Measurements from ENCODE around the gene IL3.

Gene IL3

DNA sequence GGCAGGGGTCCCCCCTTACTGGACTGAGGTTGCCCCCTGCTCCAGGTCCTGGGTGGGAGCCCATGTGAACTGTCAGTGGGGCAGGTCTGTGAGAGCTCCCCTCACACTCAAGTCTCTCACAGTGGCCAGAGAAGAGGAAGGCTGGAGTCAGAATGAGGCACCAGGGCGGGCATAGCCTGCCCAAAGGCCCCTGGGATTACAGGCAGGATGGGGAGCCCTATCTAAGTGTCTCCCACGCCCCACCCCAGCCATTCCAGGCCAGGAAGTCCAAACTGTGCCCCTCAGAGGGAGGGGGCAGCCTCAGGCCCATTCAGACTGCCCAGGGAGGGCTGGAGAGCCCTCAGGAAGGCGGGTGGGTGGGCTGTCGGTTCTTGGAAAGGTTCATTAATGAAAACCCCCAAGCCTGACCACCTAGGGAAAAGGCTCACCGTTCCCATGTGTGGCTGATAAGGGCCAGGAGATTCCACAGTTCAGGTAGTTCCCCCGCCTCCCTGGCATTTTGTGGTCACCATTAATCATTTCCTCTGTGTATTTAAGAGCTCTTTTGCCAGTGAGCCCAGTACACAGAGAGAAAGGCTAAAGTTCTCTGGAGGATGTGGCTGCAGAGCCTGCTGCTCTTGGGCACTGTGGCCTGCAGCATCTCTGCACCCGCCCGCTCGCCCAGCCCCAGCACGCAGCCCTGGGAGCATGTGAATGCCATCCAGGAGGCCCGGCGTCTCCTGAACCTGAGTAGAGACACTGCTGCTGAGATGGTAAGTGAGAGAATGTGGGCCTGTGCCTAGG lies 13.0 kb downstream of the IL3 start, which contains the start of gene CSF2:
TSS of gene CSF2 (plus strand) at position 559 of the 783 bp plus-strand sequence. CDS start at position 594, 35 bp downstream.
- DNase-seq: no peak

DNA sequence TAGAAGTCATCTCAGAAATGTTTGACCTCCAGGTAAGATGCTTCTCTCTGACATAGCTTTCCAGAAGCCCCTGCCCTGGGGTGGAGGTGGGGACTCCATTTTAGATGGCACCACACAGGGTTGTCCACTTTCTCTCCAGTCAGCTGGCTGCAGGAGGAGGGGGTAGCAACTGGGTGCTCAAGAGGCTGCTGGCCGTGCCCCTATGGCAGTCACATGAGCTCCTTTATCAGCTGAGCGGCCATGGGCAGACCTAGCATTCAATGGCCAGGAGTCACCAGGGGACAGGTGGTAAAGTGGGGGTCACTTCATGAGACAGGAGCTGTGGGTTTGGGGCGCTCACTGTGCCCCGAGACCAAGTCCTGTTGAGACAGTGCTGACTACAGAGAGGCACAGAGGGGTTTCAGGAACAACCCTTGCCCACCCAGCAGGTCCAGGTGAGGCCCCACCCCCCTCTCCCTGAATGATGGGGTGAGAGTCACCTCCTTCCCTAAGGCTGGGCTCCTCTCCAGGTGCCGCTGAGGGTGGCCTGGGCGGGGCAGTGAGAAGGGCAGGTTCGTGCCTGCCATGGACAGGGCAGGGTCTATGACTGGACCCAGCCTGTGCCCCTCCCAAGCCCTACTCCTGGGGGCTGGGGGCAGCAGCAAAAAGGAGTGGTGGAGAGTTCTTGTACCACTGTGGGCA lies 13.8 kb downstream of the IL3 start:
- no peak for DNase-seq

DNA sequence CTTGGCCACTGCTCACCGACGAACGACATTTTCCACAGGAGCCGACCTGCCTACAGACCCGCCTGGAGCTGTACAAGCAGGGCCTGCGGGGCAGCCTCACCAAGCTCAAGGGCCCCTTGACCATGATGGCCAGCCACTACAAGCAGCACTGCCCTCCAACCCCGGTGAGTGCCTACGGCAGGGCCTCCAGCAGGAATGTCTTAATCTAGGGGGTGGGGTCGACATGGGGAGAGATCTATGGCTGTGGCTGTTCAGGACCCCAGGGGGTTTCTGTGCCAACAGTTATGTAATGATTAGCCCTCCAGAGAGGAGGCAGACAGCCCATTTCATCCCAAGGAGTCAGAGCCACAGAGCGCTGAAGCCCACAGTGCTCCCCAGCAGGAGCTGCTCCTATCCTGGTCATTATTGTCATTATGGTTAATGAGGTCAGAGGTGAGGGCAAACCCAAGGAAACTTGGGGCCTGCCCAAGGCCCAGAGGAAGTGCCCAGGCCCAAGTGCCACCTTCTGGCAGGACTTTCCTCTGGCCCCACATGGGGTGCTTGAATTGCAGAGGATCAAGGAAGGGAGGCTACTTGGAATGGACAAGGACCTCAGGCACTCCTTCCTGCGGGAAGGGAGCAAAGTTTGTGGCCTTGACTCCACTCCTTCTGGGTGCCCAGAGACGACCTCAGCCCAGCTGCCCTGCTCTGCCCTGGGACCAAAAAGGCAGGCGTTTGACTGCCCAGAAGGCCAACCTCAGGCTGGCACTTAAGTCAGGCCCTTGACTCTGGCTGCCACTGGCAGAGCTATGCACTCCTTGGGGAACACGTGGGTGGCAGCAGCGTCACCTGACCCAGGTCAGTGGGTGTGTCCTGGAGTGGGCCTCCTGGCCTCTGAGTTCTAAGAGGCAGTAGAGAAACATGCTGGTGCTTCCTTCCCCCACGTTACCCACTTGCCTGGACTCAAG lies 14.6 kb downstream of the IL3 start:
- DNase-seq: no peak

DNA sequence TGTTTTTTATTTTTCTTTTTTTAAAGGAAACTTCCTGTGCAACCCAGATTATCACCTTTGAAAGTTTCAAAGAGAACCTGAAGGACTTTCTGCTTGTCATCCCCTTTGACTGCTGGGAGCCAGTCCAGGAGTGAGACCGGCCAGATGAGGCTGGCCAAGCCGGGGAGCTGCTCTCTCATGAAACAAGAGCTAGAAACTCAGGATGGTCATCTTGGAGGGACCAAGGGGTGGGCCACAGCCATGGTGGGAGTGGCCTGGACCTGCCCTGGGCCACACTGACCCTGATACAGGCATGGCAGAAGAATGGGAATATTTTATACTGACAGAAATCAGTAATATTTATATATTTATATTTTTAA lies 15.2 kb downstream of the IL3 start:
- DNase-seq: no peak

DNA sequence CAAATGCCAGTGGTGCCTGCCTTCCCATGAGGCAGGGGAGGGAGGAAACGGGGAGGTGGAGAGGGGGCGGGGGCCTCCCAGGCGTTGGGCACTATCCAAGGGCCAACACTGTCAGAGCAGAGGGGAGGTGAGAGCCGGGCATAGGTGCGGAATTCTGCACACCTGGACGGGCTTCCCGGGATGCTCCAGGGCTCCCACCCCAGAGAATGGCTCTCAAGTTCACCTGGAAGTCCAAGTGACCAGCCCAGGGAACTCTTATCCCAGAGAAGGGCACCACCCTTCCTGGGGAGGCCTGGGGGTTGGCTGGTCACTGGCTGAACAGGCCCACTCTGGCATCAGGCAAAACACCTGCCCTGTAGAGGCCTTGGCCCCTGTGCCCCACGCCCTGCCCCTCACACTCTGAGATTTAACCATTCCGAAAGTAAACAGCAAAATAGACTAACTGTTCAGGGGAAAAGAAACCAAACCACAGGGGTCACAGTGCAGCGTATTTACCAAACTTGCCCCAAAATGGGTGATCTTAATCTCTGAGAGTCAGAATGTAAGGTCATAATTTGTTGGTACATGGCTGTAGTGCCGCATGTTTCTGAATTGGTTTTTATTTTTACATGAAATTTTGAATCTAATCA lies 15.9 kb downstream of the IL3 start:
- DNase-seq: no peak

DNA sequence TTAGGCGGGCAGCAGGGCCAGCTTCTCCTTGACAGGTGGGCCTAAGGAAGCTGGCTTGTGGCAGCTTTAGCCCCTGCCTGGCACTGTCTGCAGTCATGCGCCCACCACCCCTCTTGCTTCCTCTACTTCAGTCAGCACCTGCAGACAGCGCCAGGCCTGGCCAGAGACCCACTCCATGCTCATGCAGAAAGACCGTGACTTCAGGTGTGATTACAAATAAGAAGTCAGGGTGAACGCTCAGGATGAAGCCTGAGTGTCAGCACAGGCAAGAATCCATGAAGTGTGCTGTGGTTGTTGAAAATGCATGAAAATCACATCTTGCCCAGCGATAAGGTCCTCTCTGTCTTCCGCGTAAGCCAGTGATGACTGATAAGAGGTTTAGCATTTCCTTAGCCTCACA lies 16.5 kb downstream of the IL3 start:
- DNase-seq: no peak

DNA sequence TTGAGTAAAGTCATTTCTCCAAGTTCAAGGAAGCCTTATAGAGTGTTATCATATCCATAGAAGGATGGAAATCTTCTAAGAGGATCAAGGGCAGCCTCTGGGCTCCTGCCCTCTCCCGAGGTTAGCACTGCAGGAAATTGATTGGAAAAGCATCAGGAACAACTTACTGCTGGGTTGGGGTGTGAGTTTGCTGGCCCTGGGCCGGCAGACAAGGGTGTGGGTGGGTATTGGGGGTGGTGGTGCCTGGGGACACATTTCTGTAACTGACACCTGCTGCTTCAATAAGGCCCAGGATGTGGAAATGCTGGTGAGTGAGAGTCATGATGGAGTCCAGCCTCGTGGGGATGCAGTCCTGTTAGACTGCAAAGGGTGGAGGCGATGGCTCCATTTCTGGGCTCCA lies 18.6 kb downstream of the IL3 start:
- DNase-seq: no peak

DNA sequence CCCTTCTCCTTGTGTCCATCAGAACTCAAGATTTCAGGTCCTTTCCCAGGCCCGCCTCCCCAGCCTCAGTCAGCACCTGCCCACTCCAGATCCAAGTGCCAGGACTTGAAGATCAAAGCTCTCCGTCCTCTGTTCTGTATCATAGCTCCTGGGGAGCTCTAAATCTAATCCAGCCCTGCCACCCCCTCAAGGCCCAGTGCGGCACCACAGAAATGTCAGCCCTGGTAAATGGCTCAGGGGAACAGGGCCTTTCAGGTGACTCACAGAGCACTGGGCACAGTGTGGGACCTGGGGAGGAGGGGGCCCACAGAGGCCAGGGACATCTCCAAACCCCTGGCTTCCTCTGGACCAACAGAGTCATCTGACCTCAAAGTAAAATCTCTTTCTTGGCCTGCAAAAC lies 19.2 kb downstream of the IL3 start:
- no peak for DNase-seq

DNA sequence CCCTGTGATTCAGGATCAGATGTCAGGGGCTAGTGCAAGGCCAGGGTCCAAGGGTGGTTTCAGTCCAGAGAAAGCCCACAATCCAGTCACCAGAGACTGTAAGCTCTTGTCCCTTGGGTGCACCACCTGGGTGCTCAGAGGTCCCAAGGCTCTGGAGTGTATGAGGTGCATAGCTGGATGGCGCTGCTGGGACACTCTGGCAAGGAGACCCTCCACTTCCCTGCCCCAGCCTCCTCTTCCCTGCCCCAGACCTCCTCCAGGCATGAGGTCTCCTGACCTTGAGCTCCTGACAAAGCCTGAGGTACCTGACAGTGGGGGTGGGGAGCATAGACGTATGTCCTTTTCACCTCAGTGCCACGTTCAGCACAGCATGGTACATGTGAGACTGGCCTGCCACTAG lies 20.1 kb downstream of the IL3 start:
- DNase-seq: no peak

DNA sequence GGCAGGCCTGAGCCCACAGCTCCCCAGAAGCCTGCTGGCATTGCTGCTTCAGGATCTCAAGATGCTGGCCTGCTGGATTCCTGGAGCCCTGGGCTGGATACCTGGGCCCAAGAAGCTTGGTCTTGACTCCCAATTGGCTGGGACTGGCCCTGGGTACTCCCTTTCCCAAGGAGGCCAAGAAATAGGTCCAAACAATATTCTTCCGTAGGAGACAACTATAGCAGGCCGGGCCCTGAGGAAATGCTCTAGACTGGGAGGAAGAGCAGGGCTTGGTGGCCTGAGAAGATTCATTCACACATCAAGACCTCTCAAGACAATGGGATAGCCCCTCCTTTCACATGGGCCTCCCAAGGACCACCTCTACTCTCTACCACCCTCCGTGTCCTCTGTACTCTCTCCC lies 21.0 kb downstream of the IL3 start:
- no peak for DNase-seq

DNA sequence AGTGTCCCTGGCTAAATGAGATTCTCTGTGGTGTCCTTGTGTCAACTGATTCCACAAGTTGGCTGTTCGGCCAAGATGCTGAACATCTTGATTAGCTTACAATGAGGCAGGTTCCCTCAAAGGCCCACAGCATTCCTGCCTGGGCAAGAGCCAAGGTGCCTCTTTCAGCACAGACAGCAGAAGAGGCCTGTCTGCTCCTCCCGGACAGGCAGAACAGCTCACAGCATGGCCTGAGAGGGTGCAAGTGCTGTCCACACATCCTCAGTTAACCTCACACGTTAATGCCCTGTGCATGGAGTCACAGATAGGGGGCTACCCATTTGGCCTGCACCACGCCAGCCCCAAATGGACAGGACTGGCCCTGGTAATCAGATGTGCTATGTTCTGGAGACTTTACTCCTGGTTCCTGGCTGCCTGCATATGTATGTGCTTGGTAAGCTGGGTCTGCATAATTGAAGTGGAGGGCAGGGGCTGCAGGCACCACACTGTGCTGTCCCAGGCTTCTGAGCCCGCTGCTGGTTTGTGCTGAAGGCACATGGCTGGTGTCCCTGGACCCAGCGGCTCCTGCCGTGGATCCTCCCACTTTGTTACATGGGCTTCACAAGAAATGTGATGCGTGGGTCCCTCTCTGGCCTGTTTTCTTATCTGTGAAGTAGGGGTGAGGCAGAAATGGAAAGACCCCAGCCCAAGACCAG lies 22.0 kb downstream of the IL3 start:
- DNase-seq: no peak

DNA sequence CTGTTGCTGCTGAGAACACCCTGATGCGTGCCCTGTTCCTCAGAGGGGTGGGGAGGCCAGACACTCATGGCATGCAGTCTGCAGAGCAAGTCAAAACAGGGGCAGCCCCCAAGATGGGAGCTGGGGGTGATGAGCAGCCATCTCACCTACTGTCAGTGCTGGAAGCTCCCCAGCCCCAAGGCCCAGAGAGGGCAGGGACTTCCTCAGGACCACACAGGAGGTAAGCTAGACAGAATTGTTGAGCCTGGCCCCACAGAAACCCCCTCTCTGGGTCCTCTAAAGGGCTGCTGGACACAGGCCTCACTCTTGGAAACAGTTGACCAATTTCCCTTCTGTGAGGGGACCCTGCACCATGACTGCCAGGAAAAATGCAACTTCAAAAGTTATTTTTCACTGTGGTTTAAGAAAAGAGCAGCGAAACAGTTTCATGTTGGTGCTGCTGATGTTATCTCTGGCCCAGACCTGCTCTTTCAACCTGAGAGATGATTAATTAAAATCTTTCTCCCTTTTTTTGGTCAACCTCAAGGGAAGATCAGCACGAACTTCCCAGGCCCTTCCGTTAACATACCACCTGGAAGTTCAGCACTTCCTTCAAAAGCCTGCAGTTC lies 22.7 kb downstream of the IL3 start:
- DNase-seq: no peak

DNA sequence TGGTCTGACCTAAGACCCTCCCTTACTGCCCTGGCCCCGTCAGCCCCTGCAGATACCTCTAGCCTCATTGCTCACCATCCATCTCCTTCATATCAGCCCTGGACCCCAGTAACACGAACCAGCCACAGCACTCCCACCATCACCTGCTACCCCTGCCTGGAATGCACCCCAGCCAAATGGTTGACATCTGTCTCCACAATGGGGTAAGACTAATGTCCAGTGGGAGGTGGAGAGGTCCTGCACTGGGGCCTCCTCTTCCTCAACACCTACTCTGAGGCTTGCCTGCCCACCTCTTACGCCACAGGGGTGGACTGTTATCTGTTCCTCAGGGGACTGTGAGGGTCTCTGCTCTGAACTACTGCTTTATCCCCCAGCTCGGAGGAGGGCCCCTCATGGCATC lies 25.2 kb downstream of the IL3 start:
- DNase-seq: no peak

DNA sequence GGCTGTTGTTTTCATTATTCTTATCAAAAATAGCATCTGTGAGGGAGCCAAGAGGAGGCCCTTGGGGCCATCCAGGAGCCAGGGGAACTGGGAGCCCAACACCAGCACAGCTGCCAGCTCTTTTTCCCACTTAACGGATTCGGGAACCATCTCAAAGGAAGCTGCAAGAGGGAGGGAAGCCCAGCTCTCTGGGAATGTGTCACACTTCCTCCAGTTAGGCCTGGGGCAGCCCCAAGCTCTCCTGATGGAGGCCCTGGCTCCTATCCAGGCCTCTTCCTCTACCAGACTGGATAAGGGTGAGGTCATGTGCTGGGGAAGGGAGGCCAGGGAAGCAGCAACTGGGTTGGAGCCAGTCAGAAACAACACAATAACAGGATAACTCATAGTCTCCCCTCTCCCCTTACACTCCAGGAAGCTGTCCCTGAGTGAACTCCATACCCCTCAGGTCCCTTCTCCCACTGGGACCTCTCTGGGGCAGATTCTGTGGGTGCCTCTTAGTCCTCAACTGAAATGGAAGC lies 25.9 kb downstream of the IL3 start:
- DNase-seq: no peak

DNA sequence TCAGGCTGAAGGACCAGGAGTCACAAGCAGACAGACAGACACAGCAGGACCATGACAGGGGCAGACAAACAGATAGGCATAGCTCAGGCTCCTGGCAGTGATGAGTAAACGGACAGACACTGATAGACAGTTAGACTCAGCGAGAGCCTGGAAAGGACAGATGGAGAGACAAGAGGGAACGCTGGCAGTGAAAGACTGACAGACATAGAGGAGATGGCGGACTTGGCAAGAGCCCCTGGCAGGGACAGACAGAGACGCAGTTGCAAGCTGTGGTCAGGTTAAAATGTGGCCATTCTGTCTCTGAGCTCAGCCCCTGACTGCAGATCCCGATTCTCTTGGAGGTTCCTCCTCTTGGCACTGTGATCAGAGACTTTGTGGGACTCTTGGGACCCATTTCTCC lies 26.7 kb downstream of the IL3 start:
- DNase-seq: no peak

DNA sequence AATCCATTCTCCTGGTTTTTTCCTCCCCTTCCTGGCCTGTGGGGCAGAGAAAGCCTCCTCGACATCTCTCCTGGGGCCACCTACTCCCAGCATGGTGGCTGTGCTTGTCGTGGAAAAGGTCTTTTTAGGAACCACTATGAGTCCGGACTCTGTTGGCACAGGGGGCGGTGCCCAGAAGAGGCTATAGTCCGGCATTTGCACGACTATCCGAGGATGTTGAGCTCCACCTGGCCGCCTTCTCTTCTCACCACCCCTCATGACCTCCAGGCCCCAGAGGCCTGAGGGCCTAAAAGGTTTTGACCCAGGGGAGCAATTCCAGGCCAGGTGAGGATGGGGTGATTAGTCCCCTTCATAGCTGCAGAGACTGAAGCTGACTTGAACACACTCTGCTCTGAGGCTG lies 27.2 kb downstream of the IL3 start:
- DNase-seq: no peak

DNA sequence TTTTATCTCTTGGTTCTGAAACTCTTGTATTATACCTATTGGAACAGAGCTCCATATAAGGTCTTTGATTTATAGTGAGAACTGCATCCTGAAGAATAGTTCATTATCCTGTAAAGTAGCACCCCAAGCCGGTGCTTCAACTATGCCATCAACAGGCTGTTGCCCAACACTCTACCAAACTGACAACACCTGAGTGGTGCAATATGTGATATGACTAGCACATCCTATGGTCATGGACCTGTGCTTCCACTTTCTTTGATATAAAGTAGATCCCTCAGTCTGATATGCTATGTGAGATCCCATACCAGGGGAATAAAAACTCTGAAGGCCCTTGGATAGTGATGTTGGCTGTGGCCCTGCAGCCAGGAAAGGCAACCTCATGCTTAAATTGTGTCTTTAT lies 28.9 kb downstream of the IL3 start:
- no peak for DNase-seq

DNA sequence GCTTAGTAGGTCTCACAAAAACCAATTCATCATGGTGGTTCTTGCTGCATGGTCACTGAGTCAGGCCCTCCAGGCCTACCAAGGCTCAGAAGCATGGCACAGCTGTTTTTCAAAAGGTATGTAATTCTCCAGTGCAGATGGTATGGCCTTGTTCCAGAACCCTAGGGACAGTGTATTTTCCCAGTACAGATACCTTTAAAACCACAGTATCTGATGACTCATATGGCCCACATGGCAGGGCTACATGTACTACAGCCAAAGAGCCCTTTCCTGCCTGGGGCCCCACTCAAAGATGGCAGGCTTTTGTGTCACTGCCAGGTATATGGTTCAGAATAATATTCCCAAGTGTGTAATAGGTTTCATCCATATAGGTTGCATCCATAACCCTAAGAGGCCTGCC lies 29.7 kb downstream of the IL3 start:
- DNase-seq: no peak

DNA sequence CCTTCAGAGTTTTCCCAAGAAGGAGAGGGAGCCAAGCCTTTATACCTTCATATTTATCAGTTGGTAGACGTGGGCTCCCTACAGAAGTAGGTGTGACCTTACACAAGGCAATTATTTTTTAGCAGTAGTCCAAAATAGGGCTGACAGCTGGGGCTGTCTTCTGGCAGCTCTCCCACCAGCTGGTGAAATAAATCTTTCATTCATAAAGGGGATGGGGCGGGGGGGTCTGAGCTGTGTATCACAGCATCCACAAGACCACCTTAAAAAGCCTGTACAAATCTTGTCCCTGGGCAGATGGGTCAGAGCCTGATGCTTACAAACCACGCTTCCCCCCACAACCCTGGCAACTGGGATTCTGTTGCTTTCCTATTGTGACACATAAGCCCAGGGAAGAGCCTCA lies 32.8 kb downstream of the IL3 start:
- DNase-seq: no peak

DNA sequence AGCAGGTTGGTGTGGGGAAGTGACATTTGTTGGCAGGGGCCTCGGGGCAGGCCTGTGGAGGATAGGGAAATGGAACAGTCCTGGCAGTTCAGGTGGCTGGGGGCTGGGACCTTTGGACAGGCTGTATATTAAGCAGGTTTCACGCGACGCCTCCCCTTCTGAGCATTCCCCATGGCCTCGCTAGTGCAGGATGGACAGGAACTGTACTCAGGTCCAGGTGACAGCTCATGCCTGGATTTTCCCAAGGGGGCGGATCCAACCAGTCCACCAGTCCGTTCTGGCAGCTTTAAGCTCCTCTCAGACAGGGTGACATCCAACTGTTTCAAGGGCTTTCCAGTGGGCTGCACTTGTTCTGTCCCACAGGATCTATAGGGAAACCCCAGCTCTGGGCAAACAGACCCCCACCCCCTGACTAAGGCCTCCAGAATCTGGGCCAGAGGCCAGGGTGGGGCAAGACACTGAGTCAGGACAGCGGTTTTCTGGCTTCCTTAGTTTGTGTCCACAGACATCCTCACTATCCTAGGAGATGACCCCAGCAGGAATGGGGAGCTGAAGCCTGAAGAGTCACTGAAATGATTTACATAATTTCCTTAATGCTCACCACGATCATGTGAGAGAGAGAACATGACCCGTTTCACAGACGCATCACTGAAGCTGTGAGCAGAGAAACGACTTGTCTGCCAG lies 34.1 kb downstream of the IL3 start:
- no peak for DNase-seq

DNA sequence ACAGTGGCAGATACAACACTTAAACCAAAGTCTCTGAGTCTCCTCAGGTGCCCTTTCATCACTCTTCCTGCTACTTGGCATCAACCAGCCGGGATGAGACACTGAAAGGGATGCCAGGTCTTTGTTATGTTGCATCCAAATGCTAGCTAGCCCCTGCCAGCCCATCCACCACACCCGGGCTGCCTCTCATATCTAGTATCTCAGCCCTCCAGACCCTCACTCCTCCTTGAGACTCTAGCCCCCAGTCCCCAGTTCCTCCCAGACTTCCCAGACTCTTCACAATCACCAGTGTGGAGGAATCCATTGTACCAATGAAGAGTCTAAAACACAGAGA lies 34.6 kb downstream of the IL3 start:
- no peak for DNase-seq

Data from effector CD4-positive, alpha-beta T cell (primary cell).